H9 (cell line): ENCODE measurements around the gene KAZN. TPM values are rescaled to one million over a fixed set of nuclear protein-coding genes. Genes with fewer than 3 reads are reported as not detected.

Source experiments
- DNase-seq: peaks from one replicate; pipeline ENCODE4 v3.0.0-alpha.2; 2017
- H2AFZ ChIP-seq: one replicate; pipeline ENCODE4 v1.6.1; 2013; ENCODE audit warnings: mild to moderate bottlenecking, low read length, control low read depth, moderate library complexity
- H2AK5ac ChIP-seq: 2 replicates; pipeline ENCODE4 v1.6.1; 2013; ENCODE audit warnings: low read length, control low read depth, mixed read lengths; ENCODE audit not compliant: insufficient read length
- H2BK120ac ChIP-seq: one replicate; pipeline ENCODE4 v1.6.1; 2013; ENCODE audit warnings: low read depth, mild to moderate bottlenecking, low read length, control low read depth, inconsistent platforms; ENCODE audit not compliant: poor library complexity, severe bottlenecking
- H2BK12ac ChIP-seq: 2 replicates; pipeline ENCODE4 v1.6.1; 2013; ENCODE audit warnings: low read length, control low read depth, mixed read lengths, low read depth; ENCODE audit not compliant: insufficient read length
- H2BK15ac ChIP-seq: 2 replicates; pipeline ENCODE4 v1.6.1; 2013; ENCODE audit warnings: low read depth, low read length, control low read depth
- H2BK20ac ChIP-seq: one replicate; pipeline ENCODE4 v1.6.1; 2013; ENCODE audit warnings: low read depth, mild to moderate bottlenecking, low read length, control low read depth, inconsistent platforms; ENCODE audit not compliant: poor library complexity, severe bottlenecking
- H2BK5ac ChIP-seq: 2 replicates; pipeline ENCODE4 v1.6.1; 2013; ENCODE audit warnings: low read length, control low read depth, mixed read lengths; ENCODE audit not compliant: insufficient read length
- H3K14ac ChIP-seq: 2 replicates; pipeline ENCODE4 v1.6.1; 2013; ENCODE audit warnings: low read length, control low read depth; ENCODE audit not compliant: insufficient read depth
- H3K18ac ChIP-seq: 2 replicates; pipeline ENCODE4 v1.6.1; 2013; ENCODE audit warnings: low read depth, mild to moderate bottlenecking, mixed read lengths, low read length, control low read depth; ENCODE audit not compliant: insufficient read length
- H3K23ac ChIP-seq: 2 replicates; pipeline ENCODE4 v1.6.1; 2013; ENCODE audit warnings: low read length, control low read depth, mixed read lengths, low read depth; ENCODE audit not compliant: insufficient read length
- H3K23me2 ChIP-seq: 2 replicates; pipeline ENCODE4 v1.6.1; 2013; ENCODE audit warnings: low read depth, mild to moderate bottlenecking, mixed read lengths, low read length, control low read depth; ENCODE audit not compliant: insufficient read length, poor library complexity, severe bottlenecking
- H3K27ac ChIP-seq: 2 replicates; pipeline ENCODE4 v1.5.1; 2013; ENCODE audit warnings: low read length, control low read depth, mixed read lengths, low read depth; ENCODE audit not compliant: insufficient read length
- H3K27me3 ChIP-seq: 2 replicates; pipeline ENCODE4 v1.6.1; 2013; ENCODE audit warnings: low read length, control low read depth, inconsistent platforms; ENCODE audit not compliant: insufficient read depth
- H3K4ac ChIP-seq: 2 replicates; pipeline ENCODE4 v1.6.1; 2013; ENCODE audit warnings: low read depth, mild to moderate bottlenecking, control low read depth, inconsistent platforms, low read length, moderate library complexity
- H3K4me1 ChIP-seq: 2 replicates; pipeline ENCODE4 v1.6.1; 2013; ENCODE audit warnings: low read length, control low read depth, inconsistent platforms; ENCODE audit not compliant: insufficient read depth
- H3K4me2 ChIP-seq: 2 replicates; pipeline ENCODE4 v1.6.1; 2013; ENCODE audit warnings: low read length, control low read depth, mixed read lengths; ENCODE audit not compliant: insufficient read length, insufficient read depth
- H3K56ac ChIP-seq: 2 replicates; pipeline ENCODE4 v1.6.1; 2013; ENCODE audit warnings: low read depth, mild to moderate bottlenecking, mixed read lengths, low read length, control low read depth; ENCODE audit not compliant: insufficient read length
- H3K79me1 ChIP-seq: 2 replicates; pipeline ENCODE4 v1.6.1; 2013; ENCODE audit warnings: low read depth, mild to moderate bottlenecking, moderate library complexity, low read length, control low read depth, inconsistent platforms; ENCODE audit not compliant: insufficient read depth, poor library complexity, severe bottlenecking
- H3K79me2 ChIP-seq: 2 replicates; pipeline ENCODE4 v1.6.1; 2013; ENCODE audit warnings: low read length, control low read depth, inconsistent platforms; ENCODE audit not compliant: insufficient read depth
- H3K9ac ChIP-seq: 2 replicates; pipeline ENCODE4 v1.6.1; 2013; ENCODE audit warnings: low read length, control low read depth, mixed read lengths; ENCODE audit not compliant: insufficient read length; ENCODE audit errors: extremely low read depth
- H3K9me3 ChIP-seq: one replicate; pipeline ENCODE4 v1.6.1; 2013; ENCODE audit warnings: low read depth, low read length, inconsistent platforms; ENCODE audit not compliant: control insufficient read depth
- H3T11ph ChIP-seq: one replicate; pipeline ENCODE4 v1.6.1; 2013; ENCODE audit warnings: mild to moderate bottlenecking, low read length, control low read depth, inconsistent platforms
- H4K20me1 ChIP-seq: one replicate; pipeline ENCODE4 v1.6.1; 2013; ENCODE audit not compliant: control insufficient read depth, insufficient read length, insufficient read depth
- H4K5ac ChIP-seq: 2 replicates; pipeline ENCODE4 v1.6.1; 2013; ENCODE audit warnings: low read depth, mild to moderate bottlenecking, mixed read lengths, low read length, control low read depth; ENCODE audit not compliant: insufficient read length
- H4K8ac ChIP-seq: replicated peaks from 2 replicates; pipeline ENCODE4 v1.6.1; 2013; ENCODE audit warnings: low read length, control low read depth, mixed read lengths, low read depth; ENCODE audit not compliant: insufficient read length
- H4K91ac ChIP-seq: 2 replicates; pipeline ENCODE4 v1.6.1; 2013; ENCODE audit warnings: low read depth, mild to moderate bottlenecking, moderate library complexity, mixed read lengths, low read length, control low read depth; ENCODE audit not compliant: insufficient read length
- H3K27ac Mint-ChIP-seq, 3 experiments: 2 replicates in 2 of 3; 3 replicates in 1 of 3; pipeline ENCODE4 v1.8.0; 2020 to 2021; ENCODE audit warnings: mixed read lengths in 3 of 3, mild to moderate bottlenecking in 1 of 3, moderate library complexity in 1 of 3
- H3K27me3 Mint-ChIP-seq: 2 replicates; pipeline ENCODE4 v1.8.0; 2021; ENCODE audit warnings: low read depth, mild to moderate bottlenecking, moderate library complexity, mixed read lengths
- H3K36me3 Mint-ChIP-seq, 3 experiments: 2 replicates in 2 of 3; 3 replicates in 1 of 3; pipeline ENCODE4 v1.8.0; 2020 to 2021; ENCODE audit warnings: low read depth in 3 of 3, mixed read lengths in 3 of 3; ENCODE audit not compliant: insufficient read depth in 1 of 3
- H3K4me1 Mint-ChIP-seq, 2 experiments: 2 replicates each; pipeline ENCODE4 v1.8.0; 2020; ENCODE audit warnings: mixed read lengths in 2 of 2
- H3K4me3 Mint-ChIP-seq, 2 experiments: 2 replicates in 1 of 2; 3 replicates in 1 of 2; pipeline ENCODE4 v1.8.0; 2020 to 2021; ENCODE audit warnings: mild to moderate bottlenecking in 2 of 2, mixed read lengths in 2 of 2, moderate library complexity in 1 of 2
- H3K9me3 Mint-ChIP-seq, 2 experiments: 2 replicates in 1 of 2; 3 replicates in 1 of 2; pipeline ENCODE4 v1.8.0; 2020; ENCODE audit warnings: mild to moderate bottlenecking in 2 of 2, mixed read lengths in 2 of 2, moderate library complexity in 1 of 2
- CTCF ChIP-seq: fragments of 200-600 bp; sonication (generic); conservative IDR thresholded peaks from 3 replicates; pipeline ENCODE4 v1.8.0; 2021; ENCODE audit warnings: antibody characterized with exemption, mild to moderate bottlenecking
- WGBS: extraction: QIAGEN DNeasy Blood & Tissue Kit; methylation state at CpG from one replicate; pipeline ENCODE4 v1.1.7; 2013; ENCODE audit warnings: missing lambda C conversion rate, low lambda C conversion rate, mixed read lengths; ENCODE audit not compliant: insufficient read length; ENCODE audit errors: extremely low coverage; 5-methylcytosine and 5-hydroxymethylcytosine counted together
- total RNA-seq: library from RNA; stranded (reverse); gene quantifications from 2 replicates; pipeline ENCODE4 v1.2.1, GENCODE V29; 2021

KAZN gene
- total RNA-seq, 1 experiment from 2014 or later: 7.6 TPM

- no peak for DNase-seq
- no peak overlapping the region for H3K18ac ChIP-seq
- H3T11ph ChIP-seq: no peak overlapping the region
- H3K4ac ChIP-seq: no peak overlapping the region
- no peaks in the 10 kb centered on the region for H3K27me3 ChIP-seq
- H3K36me3 Mint-ChIP-seq: peaks cover 13 to 19% (median 15%) of the 10 kb centered on the region in 3 experiments
- no peak overlapping the region for H2AK5ac ChIP-seq
- H4K20me1 ChIP-seq: no peaks in the 10 kb centered on the region
- no peak overlapping the region for H2BK120ac ChIP-seq
- H4K91ac ChIP-seq: no peak overlapping the region
- no peak overlapping the region for H2BK5ac ChIP-seq
- no peaks in the 10 kb centered on the region for H3K23me2 ChIP-seq
- no peaks in the 10 kb centered on the region for H3K79me1 ChIP-seq
- H4K5ac ChIP-seq: no peak overlapping the region
- no peak for TF ChIP-seq CTCF
- H3K23ac ChIP-seq: no peak overlapping the region
- no peak overlapping the region for H2AFZ ChIP-seq
- no peak overlapping the region for H3K4me2 ChIP-seq
- peaks cover 21 to 24% of the 10 kb centered on the region in 2 experiments for H3K9me3 Mint-ChIP-seq
- no peak overlapping the region for H3K9ac ChIP-seq
- WGBS: no CpG with 5 or more reads among the region's 4 CpGs
- no peak overlapping the region for H4K8ac ChIP-seq
- H3K56ac ChIP-seq: no peak overlapping the region
- no peaks in the 10 kb centered on the region for H3K79me2 ChIP-seq
- peaks cover 11% of the 10 kb centered on the region for H3K27me3 Mint-ChIP-seq
- peaks cover 14% of the 10 kb centered on the region for H3K9me3 ChIP-seq
- H3K4me1 Mint-ChIP-seq: no peaks in the 10 kb centered on the region
- no peak overlapping the region for H2BK15ac ChIP-seq
- no peak overlapping the region for H3K27ac ChIP-seq
- no peak overlapping the region for H2BK20ac ChIP-seq
- no peak overlapping the region for H3K14ac ChIP-seq
- H3K4me1 ChIP-seq: no peaks in the 10 kb centered on the region
- no peak overlapping the region for H3K4me3 Mint-ChIP-seq
- H2BK12ac ChIP-seq: no peak overlapping the region
- H3K27ac Mint-ChIP-seq: no peak overlapping the region
Observed at GRCh38 chr1:14842361-14842760, 243.9 kb downstream of the KAZN start.
